ENCODE data around the gene SPAAR.
A peak's percentile ranks its signal among the peaks of the same experiment; 100 is the strongest.
"Not testable (repeated sequence)": the region's sequence is repeated elsewhere in the genome, so short reads cannot be mapped to it uniquely, and the experiment has no call there.

SPAAR gene

DNA sequence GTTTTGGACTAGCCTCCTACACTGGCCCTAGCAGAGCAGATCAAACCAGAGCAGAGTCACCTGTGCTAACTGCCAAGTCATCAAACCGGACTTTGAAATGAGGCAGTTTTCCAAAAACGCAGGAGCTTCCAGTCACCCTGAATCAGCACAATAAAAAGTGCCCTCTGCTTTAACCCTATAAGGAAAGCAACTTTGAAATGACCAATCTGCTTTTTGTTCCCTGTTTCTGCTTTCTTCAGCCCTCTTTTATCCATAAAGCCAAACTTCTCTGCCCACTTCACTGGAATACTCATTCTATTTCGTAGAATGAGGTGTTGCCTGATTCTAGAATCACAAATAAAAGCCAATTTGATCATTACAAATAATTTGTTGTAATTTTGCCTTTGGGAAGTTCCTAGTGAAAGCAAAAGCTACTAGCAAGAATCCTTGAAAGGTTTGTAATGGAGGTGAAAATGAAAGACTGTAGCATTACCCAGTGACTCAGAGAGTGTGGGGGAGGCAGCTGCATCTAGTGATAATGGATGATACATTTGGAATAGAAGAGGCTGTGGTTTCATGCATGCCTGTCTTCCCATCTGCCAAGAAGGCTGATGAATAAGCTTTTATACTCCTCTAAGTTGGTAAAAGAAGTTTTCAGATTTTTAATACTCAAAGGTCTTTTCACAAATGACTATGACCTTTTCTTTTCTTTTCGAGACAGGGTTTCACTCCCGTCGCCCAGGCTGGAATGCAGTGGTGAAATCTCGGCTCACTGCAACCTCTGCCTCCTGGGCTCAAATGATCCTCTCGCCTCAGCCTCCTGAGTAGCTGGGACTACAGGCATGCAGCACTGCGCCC is 14.9 kb downstream of the SPAAR start:
- DNase-seq: peak; percentile 97

DNA sequence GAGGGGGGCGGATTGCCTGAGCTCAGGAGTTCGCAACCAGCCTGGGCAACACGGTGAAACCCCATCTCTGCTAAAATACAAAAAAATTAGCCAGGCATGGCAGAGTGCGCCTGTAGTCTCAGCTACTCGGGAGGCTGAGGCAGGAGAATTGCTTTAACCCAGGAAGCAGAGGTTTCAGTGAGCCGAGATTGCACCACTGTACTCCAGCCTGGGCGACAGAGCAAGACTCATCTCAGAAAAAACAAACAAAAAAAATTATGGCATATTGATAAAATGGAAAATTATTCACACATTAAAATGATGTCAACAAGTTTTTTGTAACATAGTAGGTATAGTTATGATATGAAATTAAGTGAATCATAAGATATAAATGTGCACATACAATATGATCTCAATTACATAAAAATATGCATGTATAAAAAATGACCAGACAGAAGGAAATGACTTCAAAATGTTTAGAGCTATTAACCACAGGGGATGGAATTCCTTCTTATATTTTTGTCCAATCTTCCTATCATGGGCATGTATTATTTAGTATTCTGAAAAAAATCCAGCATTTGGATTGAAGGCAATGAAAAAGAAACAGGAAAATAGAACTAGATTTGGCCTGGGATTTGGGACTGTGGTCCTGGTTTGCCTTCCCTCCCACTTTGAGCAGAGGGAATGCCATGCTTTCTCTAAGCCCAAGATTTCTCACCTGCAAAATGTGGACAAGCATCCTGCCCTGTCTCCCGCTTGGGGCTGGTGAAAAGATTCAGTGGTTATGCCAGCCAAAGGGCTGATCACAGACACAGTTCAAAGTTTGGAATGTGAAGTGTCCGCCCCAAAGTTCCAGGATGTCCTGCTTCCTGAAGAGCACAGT is 19.5 kb downstream of the SPAAR start:
- DNase-seq: peak; percentile 68

DNA sequence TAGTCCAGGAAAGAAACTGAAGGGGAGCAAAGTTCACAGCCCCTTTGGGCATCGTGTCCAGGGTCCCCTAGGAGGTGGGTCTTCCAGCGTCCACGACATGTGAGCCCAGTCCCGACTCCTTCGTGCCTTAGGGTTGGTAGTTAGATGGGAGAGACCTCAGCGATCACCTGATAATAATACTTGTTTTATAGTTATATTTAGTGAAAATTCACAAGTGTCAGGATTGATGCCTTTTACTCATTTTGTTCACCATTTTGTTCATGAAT is 20.1 kb downstream of the SPAAR start:
- no peak for DNase-seq

DNA sequence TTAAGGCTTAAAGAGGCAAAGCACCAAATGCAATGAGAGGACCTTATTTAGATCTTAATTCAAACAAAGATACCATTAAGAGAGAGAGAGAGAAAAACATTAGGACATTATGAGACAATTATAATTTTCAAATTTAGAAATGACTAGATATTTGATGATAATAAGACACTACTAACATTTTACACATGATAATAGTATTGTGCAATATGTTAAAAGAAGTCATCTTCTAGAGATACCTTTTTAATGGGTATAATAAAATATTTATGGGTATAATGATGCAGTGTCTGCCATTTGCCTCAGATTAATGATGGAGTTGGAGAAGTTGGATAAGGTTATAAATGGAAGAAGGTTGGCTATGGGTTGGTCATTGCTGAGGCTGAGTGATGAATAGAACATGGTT is 21.2 kb downstream of the SPAAR start:
- no peak for DNase-seq

DNA sequence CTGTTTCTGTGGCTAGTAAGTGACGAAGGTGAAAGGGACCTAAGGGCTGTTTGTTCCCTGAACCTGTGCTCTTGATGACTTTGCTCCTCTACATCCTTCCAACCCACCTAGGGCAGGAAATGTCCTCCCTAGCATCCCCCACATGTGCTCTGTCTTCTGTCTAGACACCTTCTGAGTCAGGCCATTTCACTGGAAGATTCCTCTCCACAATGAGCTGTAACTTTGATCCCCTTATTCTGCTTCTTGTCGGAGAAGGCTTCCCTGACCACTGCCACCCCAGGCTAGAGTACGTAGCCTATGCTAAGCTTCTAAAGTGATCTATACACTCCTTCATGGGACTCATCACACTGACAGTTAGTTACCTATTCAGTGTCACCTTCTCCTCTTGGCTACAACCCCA is 21.7 kb downstream of the SPAAR start:
- peak; percentile 57 for DNase-seq

DNA sequence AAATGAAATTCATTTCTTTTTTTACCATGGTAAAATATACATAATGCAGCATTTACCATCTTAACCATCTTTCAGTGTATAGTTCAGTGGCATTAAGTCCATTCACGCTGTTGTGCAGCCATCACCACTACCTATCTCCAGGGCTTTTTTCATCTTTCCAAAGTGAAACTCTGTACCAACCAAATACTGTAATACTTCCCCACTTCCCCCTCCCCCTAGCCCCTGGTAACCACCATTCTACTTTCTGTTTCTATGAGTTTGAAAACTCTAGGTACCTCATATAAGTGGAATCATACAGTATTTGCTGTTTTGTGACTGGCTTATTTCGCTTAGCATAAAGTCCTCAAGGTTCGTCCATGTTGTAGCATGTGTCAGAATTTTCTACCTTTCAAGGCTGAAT is 23.4 kb downstream of the SPAAR start:
- DNase-seq: no peak

DNA sequence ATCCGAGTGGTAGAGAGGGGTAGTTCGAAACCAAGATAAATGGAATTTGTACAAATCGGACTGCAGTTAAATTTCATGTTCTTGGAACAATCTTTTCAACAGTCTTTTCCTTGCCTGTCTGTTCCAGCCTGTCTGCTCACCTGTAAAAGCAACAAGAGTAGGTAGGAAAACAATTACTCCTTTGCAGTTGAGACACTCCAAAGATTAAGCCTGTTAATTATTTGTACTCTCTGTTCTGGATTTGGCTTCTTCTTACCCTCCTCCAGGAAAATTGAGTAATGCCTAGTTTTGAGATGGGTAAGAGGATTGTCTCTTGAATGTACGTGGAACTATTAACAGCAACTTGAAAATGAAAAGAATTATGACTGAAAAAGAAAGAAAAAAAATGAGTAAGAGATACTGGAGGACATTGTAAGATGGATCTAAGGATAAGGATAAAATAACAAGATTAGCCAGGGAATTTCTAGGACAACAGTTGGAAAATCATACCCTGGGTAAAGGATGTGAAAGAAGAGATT is 24.3 kb downstream of the SPAAR start:
- no peak for DNase-seq

DNA sequence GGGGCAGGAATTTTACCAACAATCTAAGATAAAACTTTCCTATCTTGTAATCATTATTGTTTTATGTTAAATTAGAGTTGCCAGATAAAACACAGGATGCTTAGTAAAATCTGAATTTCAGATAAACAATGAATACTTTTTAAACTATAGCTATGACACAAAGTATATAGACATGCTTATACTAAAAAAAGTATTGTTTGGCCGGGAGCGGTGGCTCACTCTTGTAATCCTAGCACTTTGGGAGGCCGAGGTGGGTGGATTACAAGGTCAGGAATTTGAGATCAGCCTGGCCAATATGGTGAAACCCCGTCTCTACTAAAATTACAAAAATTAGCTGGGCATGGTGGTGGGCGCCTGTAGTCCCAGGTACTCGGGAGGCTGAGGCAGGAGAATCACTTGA is 24.8 kb downstream of the SPAAR start:
- not testable (repeated sequence) for DNase-seq

DNA sequence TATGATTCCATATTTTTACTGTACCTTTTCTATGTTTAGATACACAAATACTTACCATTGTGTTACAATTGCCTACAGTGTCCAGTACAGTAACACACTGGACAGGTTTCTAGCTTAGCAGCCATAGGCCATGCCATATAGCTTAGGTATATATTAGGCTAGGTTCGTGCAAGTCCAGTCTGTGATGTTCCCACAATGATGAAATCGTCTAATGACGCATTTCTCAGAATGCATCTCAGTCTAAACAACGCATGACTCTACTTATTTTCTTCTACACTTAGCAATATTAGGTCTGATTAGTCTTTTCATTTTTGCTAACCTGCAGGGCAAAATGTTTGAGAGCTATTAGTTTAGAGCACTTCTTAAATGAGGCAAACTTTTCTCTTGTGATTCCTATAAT is 26.0 kb downstream of the SPAAR start:
- no peak for DNase-seq

DNA sequence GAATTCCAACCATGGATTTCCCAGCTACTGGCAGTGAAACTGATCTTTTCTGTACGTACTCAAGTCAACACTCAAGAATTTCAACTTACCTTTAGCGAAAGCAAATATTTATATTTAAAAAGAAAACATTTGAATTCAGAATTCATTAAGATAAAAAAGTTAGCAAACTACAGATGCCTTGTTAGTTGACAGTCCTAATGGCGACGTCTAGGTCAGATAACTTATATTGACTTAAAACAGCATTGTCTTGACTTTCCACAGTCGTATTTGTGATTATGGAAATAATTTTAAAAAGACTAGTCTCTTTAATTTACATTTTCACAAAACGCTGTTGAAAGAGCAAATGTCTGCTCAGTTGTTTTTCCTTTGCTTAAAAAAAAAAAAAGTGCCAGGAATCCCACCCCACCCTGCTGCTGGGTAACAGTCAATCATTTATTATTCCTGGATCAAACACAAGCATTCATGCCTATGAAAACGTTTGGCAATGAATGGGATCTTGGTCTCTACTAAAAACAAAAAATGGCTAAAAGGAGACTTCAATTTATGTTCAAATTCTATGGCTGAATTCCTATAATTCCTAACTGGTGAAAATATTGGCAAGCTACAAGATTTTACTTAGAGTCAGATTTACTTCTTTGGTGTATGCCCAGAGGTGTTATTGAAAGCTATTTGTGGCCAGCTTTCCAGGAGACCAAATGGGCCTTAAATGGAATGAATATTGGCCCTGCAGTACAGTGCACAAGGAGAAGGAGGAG is 26.6 kb downstream of the SPAAR start:
- DNase-seq: peak; percentile 95

DNA sequence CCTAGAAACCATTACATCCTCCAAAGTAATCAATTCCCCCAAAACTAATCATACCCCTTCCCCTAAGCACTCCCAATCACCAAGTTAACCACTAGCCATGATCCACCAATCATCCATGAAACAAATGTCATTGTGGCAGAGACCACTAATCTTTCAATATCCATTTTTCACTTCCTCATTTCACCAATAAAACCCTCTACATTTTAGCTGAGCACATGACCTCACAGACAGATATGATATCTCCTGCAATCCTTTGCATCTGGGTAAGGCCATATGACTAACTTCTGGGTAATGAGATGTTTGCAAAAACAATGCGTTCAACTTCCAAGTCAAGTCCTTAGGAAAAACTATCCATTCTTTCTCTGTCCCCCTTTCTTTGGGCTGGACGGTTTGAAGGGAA is 27.9 kb downstream of the SPAAR start:
- peak; percentile 43 for DNase-seq

DNA sequence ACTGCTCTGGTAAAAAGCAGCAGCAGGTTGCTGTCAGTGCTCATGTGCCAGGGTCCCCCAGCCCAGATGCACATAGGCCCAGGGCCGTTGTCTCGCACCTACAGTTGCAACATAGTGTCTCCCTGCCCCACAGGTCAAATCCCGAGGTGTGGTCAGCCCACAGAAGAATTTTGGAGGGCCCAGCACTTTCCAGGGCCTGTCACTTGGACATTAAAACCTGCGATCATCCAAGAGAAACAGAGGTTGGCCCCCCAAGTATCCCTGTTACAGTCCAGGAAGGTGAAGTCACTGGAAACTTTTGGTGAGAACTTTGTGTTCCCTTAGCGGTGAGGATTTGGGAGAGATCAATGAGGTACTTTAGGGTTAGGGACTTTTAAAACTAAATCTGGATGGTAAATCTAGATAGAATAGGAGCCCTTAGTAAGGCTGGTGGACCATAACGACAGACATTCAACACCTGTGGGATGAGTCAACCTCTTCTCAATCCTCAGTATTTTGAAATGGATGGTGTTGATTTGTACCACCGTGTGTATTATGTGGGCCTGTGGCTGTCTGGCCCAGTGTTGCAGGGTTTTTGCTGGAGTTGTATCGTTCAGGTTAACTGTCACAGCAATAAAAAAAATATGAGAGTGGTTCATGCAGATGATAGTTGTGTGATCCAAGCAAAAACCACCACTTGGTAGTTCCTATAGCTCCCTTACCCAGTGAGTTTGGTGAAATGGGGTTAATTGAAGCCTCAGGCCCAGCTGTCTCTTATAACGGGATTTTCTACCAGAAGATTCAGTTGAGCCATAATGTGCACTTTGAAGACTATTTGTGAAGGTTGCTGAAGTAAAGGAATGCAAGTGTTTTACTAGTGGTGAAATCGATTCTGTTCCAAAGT is 29.4 kb downstream of the SPAAR start:
- DNase-seq: no peak

DNA sequence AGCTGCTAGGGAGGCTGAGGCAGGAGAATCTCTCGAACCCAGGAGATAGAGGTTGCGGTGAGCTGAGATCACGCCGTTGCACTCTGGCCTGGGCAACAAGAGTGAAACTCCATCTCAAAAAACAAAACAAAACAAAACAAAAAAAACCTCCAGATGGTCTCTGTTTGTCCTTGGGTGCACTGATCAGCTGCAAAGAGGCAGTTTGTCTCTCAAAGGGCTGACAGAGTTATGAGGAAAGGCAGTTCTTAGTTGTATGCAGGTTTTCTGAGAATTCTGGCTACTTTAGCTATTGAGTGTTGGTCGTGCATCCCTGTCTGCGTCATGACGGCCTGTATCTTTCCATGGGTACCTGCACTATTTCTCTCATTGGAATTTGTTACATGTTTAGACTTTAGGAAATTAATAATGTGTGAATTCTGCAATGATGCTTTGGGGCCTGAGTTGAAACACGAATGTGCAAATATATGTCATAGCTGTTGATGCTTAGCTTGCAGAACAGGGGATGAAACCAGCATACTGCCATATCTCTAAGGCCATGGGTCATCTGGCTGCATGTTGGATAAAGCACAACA is 30.5 kb downstream of the SPAAR start:
- DNase-seq: no peak

DNA sequence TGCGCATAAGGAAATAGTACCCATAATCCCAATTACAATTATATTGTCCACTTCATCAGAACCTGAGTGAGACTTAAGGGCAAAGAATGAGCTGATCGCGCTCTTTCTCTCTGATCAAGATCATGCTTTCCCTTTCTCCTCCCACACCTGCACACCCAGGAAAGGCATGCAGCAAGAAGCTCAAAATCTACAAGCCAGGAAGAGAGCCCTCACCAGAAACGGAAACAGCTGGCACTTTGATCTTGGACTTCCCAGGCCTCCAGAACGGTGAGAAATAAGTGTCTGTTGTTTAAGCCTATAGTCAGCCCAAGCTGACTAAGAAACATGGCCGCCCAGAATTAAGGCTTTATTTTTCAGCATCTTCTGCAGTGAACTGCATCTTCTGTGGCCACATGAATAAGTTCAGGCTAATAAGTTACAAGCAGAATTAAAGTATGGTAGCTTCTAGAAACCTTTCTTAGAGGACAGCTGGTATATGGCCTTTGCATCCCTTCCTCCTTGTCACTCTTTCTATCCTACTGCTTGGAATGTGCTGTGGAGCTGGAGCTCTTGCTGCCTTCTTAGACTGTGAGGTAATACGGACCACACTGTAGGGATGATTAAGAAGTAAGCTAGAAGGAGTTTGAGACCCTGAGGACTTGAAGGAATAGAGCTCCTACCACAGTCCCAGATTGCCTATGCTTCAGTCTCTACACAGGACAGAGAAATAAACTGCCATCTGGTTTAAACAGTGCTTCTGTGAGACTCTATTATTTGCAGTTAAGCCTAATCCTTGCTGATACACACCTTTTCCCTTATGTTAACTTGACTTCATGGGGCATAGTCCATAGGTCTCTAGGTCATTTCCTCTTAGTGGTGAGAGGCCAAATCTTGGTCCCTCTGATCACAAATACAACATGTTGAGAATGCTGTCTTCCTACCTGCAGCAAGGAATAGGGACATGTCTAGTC is 31.4 kb downstream of the SPAAR start:
- no peak for DNase-seq

DNA sequence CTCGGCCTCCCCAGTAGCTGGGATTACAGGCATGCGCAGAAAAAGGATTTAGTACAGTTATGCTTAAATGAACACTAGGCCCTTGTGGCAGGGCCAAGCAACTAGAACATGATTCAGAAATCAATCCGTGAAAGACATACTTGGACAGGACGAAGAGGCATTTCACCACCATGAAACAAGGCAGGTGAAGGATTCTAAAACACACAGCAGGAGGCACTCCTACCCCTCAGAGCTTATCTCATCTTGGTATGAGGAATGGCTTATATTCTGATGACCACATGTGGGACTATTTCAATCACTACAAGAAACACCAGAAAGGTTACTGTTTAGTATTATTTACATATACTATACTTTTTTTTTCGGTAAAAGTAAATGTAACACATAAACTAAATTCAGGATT is 33.0 kb downstream of the SPAAR start:
- DNase-seq: no peak

DNA sequence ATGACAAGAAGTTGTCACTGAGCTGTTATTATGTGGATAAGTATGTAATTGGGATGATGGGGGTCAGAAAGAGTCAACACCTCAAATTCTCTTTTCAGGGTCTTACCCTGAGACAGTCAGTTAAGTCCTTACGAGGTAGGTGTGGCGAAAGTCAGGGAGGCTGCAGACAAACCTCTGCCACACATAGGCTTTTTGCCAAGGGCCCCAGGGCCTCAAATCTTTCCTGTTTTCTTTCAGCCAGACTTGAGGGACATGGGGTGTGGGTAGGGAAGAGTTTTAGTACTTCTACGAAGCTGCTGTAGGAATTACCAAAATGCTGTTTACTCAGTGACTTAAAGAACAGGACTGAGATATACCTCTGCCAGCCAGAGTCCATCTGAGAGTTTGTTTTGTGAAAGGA is 34.9 kb downstream of the SPAAR start:
- no peak for DNase-seq

DNA sequence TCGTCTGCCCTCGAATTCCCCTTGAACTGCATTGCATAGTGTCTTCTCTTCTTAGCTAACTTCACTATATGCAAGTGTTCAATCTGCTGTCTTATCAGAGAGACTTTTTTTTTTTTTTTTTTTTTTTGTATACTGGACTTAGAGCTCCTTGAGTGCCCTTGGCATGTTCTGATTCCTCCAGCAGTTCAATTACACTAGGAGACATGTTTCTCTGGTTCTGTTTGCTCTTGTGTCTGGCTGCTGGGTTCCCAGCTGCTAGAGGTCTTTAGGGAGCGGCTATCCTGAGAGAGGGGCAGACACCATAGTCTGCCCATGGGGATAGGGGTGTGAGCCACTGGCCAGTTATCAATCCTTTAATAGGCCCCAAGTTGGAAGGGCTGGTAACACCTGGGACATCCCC is 35.6 kb downstream of the SPAAR start:
- DNase-seq: no peak

DNA sequence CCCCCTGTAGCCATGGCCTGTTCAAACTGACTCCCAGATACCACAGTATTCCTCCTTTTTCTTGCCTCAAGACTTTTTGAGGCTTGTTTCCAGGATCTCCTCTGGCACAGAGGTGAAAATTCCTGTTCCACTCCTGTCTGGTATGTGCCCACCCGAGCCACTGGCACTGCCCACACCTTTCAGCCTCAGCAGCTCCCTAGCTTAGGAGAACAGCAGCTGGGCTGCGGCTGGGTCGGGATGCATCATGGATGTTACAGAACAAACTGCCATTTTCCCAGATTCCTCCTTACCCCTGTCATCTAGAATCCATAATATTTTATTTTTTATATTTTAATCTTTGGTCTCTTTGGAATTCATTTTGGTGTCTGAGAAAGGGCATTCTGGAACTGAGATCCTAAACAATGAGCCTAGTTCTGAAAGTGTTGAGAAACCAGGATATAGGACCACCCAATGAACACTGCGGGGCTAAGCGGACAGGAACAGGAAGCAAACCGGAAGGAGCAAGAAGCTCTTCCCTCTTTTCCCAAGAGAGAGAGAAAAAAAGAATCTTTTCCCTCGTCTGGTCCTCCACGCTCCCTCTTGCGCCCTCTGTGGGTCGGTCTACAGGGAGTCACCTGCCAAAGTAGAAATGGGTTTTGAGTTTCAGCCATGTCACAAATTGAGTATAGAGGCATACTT is 36.2 kb downstream of the SPAAR start:
- DNase-seq: peak; percentile 88

DNA sequence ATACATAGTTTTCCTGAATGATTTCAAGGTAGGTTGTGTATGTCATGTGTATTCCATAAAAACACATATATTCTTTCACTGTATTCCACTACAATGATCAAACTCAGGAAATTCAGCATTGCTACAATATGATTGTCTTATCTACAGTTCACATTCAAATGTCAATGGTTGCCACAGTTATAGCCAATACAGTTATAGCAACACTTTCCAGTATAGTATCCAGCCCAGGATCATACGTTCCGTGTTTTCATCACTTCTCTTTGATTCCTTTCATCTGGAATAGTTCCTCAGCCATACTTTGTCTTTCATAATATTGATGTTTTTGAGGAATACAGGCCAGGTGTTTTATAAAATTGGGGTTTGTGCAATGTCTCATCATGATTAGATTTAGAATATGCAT is 39.2 kb downstream of the SPAAR start:
- no peak for DNase-seq

DNA sequence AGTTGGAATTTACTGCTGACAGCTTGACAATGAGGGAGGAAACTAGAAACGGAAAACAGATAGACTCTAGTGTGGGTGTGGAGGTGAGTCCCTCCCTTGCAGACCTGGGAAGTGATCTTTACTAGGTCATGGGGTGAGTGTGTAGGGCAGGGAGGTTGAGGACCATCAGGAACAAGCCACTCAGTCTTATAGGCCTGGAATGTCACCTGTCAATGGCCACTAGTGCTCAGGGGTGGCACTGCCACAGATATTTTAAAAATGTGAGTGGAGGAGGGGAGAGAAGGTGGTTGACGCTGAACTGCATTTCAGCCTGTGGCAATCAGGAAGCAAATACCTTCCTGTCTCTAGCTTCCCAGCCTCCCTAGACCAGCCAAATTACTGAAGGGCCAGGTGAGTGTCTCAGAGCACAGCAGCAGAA is 39.6 kb downstream of the SPAAR start:
- DNase-seq: no peak
